AG09309 (cell line): ENCODE data around the gene SBSN.

Experiments
- DNase-seq: peaks from one replicate; pipeline ENCODE4 v3.0.0-alpha.2; 2010; ENCODE audit warnings: low read depth
- H3K4me3 ChIP-seq: 2 replicates; pipeline ENCODE4 v1.5.1; 2011; ENCODE audit warnings: mild to moderate bottlenecking, low read depth, low read length, moderate library complexity; ENCODE audit not compliant: control insufficient read depth
- CTCF ChIP-seq: IDR thresholded peaks from 2 replicates; pipeline ENCODE4 v1.5.1; 2011; ENCODE audit warnings: mild to moderate bottlenecking, low read depth, low read length, inconsistent platforms; ENCODE audit not compliant: insufficient read depth, control insufficient read depth; ENCODE audit errors: missing control alignments

SBSN gene

GRCh38 chr19:35528218-35529038, at the start of gene SBSN:
SBSN (minus strand) TSS chr19:35528311; CDS start chr19:35528281, 30 bp downstream.
- no peak for TF ChIP-seq CTCF
- peak; percentile 63 for DNase-seq
- no peak within 1 kb of the TSS for H3K4me3 ChIP-seq

- no peak overlapping the region for H3K4me3 ChIP-seq
- DNase-seq = no peak
- TF ChIP-seq CTCF = no peak
Observed at GRCh38 chr19:35571406-35571965, 43.4 kb upstream of the SBSN start.

- no peak for DNase-seq
- H3K4me3 ChIP-seq = no peak overlapping the region
- no peak for TF ChIP-seq CTCF
Observed at GRCh38 chr19:35569281-35569781, 41.2 kb upstream of the SBSN start.

- no peak overlapping the region for H3K4me3 ChIP-seq
- no peak for TF ChIP-seq CTCF
- DNase-seq = no peak
Observed at GRCh38 chr19:35566738-35567137, 38.6 kb upstream of the SBSN start.

- H3K4me3 ChIP-seq = no peak overlapping the region
- TF ChIP-seq CTCF = no peak
- DNase-seq = no peak
Observed at GRCh38 chr19:35565016-35565856, 37.1 kb upstream of the SBSN start.

- no peak for DNase-seq
- H3K4me3 ChIP-seq = no peak within 1 kb of the TSS
- no peak for TF ChIP-seq CTCF
Observed at GRCh38 chr19:35563207-35563829, 35.2 kb upstream of the SBSN start, which contains the start of gene ATP4A. ATP4A (minus strand) TSS chr19:35563658; CDS start chr19:35563629, 29 bp downstream.
